Uterus (tissue), 4 donors: Measurements from ENCODE around the gene PCDHGA6. TPM values are rescaled to one million over a fixed set of nuclear protein-coding genes. Genes with fewer than 3 reads are reported as not detected.
A peak's percentile ranks its signal among the peaks of the same experiment; 100 is the strongest.
"Not testable (repeated sequence)": the region's sequence is repeated elsewhere in the genome, so short reads cannot be mapped to it uniquely, and the experiment has no call there.

Experiments used
- DNase-seq, 2 donors: peaks; one replicate each; pipeline ENCODE4 v3.0.0-alpha.2; 2019 to 2020
- H3K27ac ChIP-seq, 2 donors: fragments of 200-600 bp; sonication (generic); 1 replicate in 1 of 2; 2 replicates in 1 of 2; pipeline ENCODE4 v1.5.1; 2016 to 2018
- H3K27me3 ChIP-seq, 2 donors: fragments of 200-600 bp; sonication (generic); one replicate each; pipeline ENCODE4 v1.5.1; 2018 to 2019; ENCODE audit warnings: control low read depth in 1 of 2
- H3K36me3 ChIP-seq, 2 donors: fragments of 200-600 bp; sonication (generic); one replicate each; pipeline ENCODE4 v1.5.1; 2019; ENCODE audit warnings: control low read depth in 1 of 2
- H3K4me1 ChIP-seq, 2 donors: fragments of 200-600 bp; sonication (generic); one replicate each; pipeline ENCODE4 v1.5.1; 2018 to 2019; ENCODE audit warnings: control low read depth in 1 of 2
- H3K4me3 ChIP-seq, 2 donors: fragments of 200-600 bp; sonication (generic); 1 replicate in 1 of 2; 2 replicates in 1 of 2; pipeline ENCODE4 v1.5.1; 2018 to 2019; ENCODE audit warnings: mild to moderate bottlenecking in 1 of 2
- H3K9me3 ChIP-seq, 2 donors: fragments of 200-600 bp; sonication (generic); one replicate each; pipeline ENCODE4 v1.5.1; 2019; ENCODE audit warnings: control low read depth in 1 of 2
- POLR2A ChIP-seq, 2 donors: fragments of 450-650 bp; IDR thresholded peaks; one replicate each; pipeline ENCODE4 v1.6.1; 2016; ENCODE audit warnings: antibody characterized with exemption in 2 of 2, mild to moderate bottlenecking in 1 of 2, moderate library complexity in 1 of 2
- intact Hi-C: fragments of 100-400 bp; cut with DNase I; formaldehyde crosslinking; loops from one replicate; pipeline ENCODE4 v1.15.1; 2023; ENCODE audit warnings: low total_unique reads
- total RNA-seq, 4 donors: library from RNA; depleted of rRNA in 3 of 4; stranded (reverse); fragments of >200 nt in 3 of 4; gene quantifications; one replicate each; pipeline versions ENCODE4 v1.1.0 to v1.2.4, GENCODE V29; 2014 to 2023
- TF ChIP-seq, protein P1 (sequence below), 4 experiments: fragments of 200-600 bp in 2 of 4; fragments of 450-650 bp in 2 of 4; sonication (generic) in 2 of 4; IDR thresholded peaks; one replicate each; pipeline ENCODE4 v1.5.1; 2016 to 2019; ENCODE audit warnings: antibody characterized with exemption in 4 of 4, mild to moderate bottlenecking in 2 of 4, moderate library complexity in 1 of 4
- donor health status: DM: yes; HTN: yes; CAD: no.

The PCDHGA6 gene
- total RNA-seq, 4 donors from 2014 or later = 4.4 to 16.6 (median 14.3) TPM

DNA sequence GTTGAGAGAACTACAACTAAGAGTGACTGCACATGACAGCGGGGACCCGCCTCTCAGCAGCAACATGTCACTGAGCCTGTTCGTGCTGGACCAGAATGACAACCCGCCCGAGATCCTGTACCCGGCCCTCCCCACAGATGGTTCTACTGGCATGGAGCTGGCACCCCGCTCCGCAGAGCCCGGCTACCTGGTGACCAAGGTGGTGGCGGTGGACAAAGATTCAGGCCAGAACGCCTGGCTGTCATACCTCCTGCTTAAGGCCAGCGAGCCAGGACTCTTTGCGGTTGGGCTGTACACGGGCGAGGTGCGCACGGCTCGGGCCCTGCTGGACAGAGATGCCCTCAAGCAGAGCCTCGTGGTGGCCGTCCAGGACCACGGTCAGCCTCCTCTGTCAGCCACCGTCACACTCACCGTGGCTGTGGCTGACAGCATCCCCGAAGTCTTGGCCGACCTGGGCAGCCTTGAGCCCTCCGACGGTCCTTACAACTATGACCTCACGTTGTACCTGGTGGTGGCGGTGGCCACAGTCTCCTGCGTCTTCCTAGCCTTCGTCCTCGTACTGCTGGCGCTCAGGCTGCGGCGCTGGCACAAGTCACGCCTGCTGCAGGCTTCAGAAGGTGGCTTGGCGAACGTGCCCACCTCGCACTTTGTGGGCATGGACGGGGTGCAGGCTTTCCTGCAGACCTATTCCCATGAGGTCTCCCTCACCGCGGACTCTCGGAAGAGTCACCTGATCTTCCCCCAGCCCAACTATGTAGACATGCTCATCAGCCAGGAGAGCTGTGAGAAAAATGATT is 11.0 kb downstream of the PCDHGA6 start:
- H3K27ac ChIP-seq = no peak overlapping the region
- peaks cover 0 to 89% of the 10 kb centered on the region in 2 donors for H3K9me3 ChIP-seq
- no peaks in the 10 kb centered on the region for H3K4me1 ChIP-seq
- TF ChIP-seq, protein P1, sequence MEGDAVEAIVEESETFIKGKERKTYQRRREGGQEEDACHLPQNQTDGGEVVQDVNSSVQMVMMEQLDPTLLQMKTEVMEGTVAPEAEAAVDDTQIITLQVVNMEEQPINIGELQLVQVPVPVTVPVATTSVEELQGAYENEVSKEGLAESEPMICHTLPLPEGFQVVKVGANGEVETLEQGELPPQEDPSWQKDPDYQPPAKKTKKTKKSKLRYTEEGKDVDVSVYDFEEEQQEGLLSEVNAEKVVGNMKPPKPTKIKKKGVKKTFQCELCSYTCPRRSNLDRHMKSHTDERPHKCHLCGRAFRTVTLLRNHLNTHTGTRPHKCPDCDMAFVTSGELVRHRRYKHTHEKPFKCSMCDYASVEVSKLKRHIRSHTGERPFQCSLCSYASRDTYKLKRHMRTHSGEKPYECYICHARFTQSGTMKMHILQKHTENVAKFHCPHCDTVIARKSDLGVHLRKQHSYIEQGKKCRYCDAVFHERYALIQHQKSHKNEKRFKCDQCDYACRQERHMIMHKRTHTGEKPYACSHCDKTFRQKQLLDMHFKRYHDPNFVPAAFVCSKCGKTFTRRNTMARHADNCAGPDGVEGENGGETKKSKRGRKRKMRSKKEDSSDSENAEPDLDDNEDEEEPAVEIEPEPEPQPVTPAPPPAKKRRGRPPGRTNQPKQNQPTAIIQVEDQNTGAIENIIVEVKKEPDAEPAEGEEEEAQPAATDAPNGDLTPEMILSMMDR (IDR thresholded peaks at IDR 0.05) = no peak
- no peak for TF ChIP-seq POLR2A (IDR thresholded peaks at IDR 0.05)
- no peaks in the 10 kb centered on the region for H3K36me3 ChIP-seq
- H3K4me3 ChIP-seq = no peak overlapping the region
- H3K27me3 ChIP-seq = no peaks in the 10 kb centered on the region
- intact Hi-C loops = no loop called here
- DNase-seq = no peak

DNA sequence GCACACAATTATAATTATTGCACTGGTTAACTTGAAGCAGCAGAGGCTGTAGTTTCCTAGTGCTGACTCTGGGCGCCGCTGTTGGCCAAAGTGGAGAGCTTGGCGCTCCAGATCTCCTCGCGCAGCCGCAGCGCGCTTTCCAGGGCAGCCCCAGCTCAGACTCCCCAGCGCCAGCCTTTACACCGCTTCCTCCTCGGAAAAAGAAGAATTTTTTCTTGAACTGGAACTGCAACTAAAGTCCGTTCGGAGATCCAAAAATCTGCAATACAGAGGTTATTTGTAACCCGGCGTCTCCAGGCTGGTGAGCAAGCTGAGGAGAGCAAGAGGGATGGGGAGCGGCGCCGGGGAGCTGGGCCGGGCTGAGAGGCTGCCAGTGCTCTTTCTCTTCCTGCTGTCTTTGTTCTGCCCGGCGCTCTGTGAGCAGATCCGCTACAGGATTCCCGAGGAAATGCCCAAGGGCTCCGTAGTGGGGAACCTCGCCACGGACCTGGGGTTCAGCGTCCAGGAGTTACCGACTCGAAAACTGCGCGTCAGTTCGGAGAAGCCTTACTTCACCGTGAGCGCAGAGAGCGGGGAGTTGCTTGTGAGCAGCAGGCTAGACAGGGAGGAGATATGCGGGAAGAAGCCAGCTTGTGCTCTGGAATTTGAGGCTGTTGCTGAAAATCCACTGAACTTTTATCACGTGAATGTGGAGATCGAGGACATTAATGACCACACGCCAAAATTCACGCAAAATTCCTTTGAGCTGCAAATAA is 14.0 kb downstream of the PCDHGA6 start, which contains the start of gene PCDHGB4:
TSS of gene PCDHGB4 (plus strand) at position 142 of the 755 bp plus-strand sequence. CDS start at position 329, 187 bp downstream.
- H3K27me3 ChIP-seq, H3K4me3 ChIP-seq, DNase-seq, H3K36me3 ChIP-seq, intact Hi-C loops, H3K27ac ChIP-seq, H3K4me1 ChIP-seq: not testable (repeated sequence)
- TF ChIP-seq, protein P1 (IDR thresholded peaks at IDR 0.05) = peak in 1 of 4 experiments; percentile 27
- peaks cover 0 to 86% of the 10 kb centered on the region in 2 donors for H3K9me3 ChIP-seq

DNA sequence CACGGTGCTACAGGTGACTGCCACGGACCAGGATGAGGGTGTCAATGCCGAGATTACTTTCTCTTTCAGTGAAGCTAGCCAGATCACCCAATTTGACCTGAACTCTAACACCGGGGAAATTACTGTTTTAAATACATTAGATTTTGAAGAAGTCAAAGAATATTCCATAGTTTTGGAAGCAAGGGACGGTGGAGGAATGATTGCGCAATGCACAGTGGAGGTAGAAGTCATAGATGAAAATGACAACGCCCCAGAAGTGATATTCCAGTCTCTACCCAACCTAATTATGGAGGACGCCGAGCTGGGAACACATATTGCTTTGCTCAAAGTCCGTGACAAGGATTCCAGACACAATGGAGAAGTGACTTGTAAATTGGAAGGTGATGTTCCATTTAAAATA is 15.0 kb downstream of the PCDHGA6 start:
- Histone ChIP-seq H3K9me3 (peaks cover 0 to 86% of the 10 kb centered on the region in 2 donors), H3K27me3 (no peaks in the 10 kb centered on the region), H3K4me1 (no peaks in the 10 kb centered on the region), H3K27ac (no peak overlapping the region), H3K36me3 (no peaks in the 10 kb centered on the region), H3K4me3 (no peak overlapping the region)
- intact Hi-C loops = no loop called here
- TF ChIP-seq, protein P1 (IDR thresholded peaks at IDR 0.05) = no peak
- no peak for TF ChIP-seq POLR2A (IDR thresholded peaks at IDR 0.05)
- no peak for DNase-seq

DNA sequence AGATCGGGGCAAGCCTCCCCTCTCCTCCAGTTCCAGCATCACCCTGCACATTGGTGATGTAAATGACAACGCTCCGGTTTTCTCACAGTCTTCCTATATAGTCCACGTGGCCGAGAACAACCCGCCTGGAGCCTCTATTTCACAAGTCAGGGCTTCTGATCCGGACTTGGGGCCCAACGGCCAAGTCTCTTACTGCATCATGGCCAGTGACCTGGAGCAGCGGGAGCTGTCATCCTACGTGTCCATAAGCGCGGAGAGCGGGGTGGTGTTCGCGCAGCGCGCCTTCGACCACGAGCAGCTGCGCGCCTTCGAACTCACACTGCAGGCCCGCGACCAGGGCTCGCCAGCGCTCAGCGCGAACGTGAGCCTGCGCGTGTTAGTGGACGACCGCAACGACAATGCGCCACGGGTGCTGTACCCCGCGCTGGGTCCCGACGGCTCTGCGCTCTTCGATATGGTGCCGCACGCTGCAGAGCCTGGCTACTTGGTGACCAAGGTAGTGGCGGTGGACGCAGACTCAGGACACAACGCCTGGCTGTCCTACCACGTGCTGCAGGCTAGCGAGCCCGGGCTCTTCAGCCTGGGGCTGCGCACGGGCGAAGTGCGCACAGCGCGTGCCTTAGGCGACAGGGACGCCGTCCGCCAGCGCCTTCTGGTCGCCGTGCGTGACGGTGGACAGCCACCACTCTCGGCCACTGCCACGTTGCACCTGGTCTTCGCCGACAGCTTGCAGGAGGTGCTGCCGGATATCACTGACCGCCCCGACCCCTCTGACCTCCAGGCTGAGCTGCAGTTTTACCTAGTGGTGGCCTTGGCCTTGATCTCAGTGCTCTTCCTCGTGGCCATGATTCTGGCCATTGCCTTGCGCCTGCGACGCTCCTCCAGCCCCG is 15.7 kb downstream of the PCDHGA6 start:
- H3K36me3 ChIP-seq = no peaks in the 10 kb centered on the region
- no peak overlapping the region for H3K27ac ChIP-seq
- peaks cover 0 to 86% of the 10 kb centered on the region in 2 donors for H3K9me3 ChIP-seq
- TF ChIP-seq, protein P1 (IDR thresholded peaks at IDR 0.05) = no peak
- no peak for TF ChIP-seq POLR2A (IDR thresholded peaks at IDR 0.05)
- no peaks in the 10 kb centered on the region for H3K4me1 ChIP-seq
- no peak for DNase-seq
- H3K27me3 ChIP-seq = no peaks in the 10 kb centered on the region
- no peak overlapping the region for H3K4me3 ChIP-seq
- intact Hi-C loops = no loop called here
